Urinary bladder (tissue), 4 donors: ENCODE results near the gene FANCC. TPM values are rescaled to one million over a fixed set of nuclear protein-coding genes. Genes with fewer than 3 reads are reported as not detected.
"Not testable (repeated sequence)": the region's sequence is repeated elsewhere in the genome, so short reads cannot be mapped to it uniquely, and the experiment has no call there.

Experiments
- DNase-seq: peaks from one replicate; pipeline ENCODE4 v3.0.0-alpha.2; 2015; ENCODE audit errors: extremely low spot score
- H3K27ac ChIP-seq: one replicate; pipeline ENCODE4 v1.5.1; 2013; ENCODE audit warnings: low read depth, mild to moderate bottlenecking, moderate library complexity
- H3K36me3 ChIP-seq: one replicate; pipeline ENCODE4 v1.6.1; 2013; ENCODE audit warnings: mild to moderate bottlenecking, moderate library complexity; ENCODE audit not compliant: insufficient read depth
- H3K4me1 ChIP-seq: one replicate; pipeline ENCODE4 v1.6.1; 2013; ENCODE audit warnings: mild to moderate bottlenecking, moderate library complexity; ENCODE audit not compliant: insufficient read depth
- H3K4me3 ChIP-seq: one replicate; pipeline ENCODE4 v1.5.1; 2013; ENCODE audit warnings: low read depth, low read length
- WGBS: extraction: QIAGEN DNeasy Blood & Tissue Kit; methylation state at CpG from one replicate; pipeline ENCODE4 v1.1.7; 2013; 5-methylcytosine and 5-hydroxymethylcytosine counted together
- polyA plus RNA-seq: library from polyadenylated mRNA; stranded (reverse); fragments of 200-250 nt; gene quantifications from one replicate; pipeline ENCODE4 v1.2.3, GENCODE V29; 2013
- total RNA-seq: library from RNA; depleted of rRNA; stranded (reverse); fragments of >200 nt; gene quantifications from one replicate; pipeline ENCODE4 v1.2.3, GENCODE V29; 2014
- donor health status: healthy with polysubstance abuse.
- donor health status: healthy.

Gene FANCC
- total and polyA plus RNA-seq, 2 donors = 4.6 to 25.7 TPM

- Histone ChIP-seq H3K36me3 (no peaks in the 10 kb centered on the region), H3K27ac (no peak overlapping the region), H3K4me3 (no peak overlapping the region), H3K4me1 (no peaks in the 10 kb centered on the region)
- WGBS = 88% methylated on average over 3 of the region's 3 CpGs
- DNase-seq = no peak
These were observed 93.0 kb downstream of the FANCC start for GRCh38 chr9:95224376-95225019.

- not testable (repeated sequence) for H3K4me3 ChIP-seq, DNase-seq, H3K36me3 ChIP-seq, H3K27ac ChIP-seq, H3K4me1 ChIP-seq
- WGBS = 68% methylated on average over 4 of the region's 4 CpGs
These were observed 97.2 kb downstream of the FANCC start for GRCh38 chr9:95220352-95220751.

- no peak for DNase-seq
- H3K36me3 ChIP-seq = no peaks in the 10 kb centered on the region
- 72% methylated on average over 4 of the region's 4 CpGs for WGBS
- H3K27ac ChIP-seq = no peak overlapping the region
- H3K4me3 ChIP-seq = no peak overlapping the region
- no peaks in the 10 kb centered on the region for H3K4me1 ChIP-seq
These were observed 98.7 kb downstream of the FANCC start for GRCh38 chr9:95218773-95219172.

- no peaks in the 10 kb centered on the region for H3K4me1 ChIP-seq
- H3K4me3 ChIP-seq = no peak overlapping the region
- no peak overlapping the region for H3K27ac ChIP-seq
- H3K36me3 ChIP-seq = no peaks in the 10 kb centered on the region
- no peak for DNase-seq
- WGBS = 88% methylated on average over 5 of the region's 5 CpGs
These were observed 99.6 kb downstream of the FANCC start for GRCh38 chr9:95217936-95218335.

GRCh38 chr9:95215336-95215898 lies 102.1 kb downstream of the FANCC start:
- no peak for DNase-seq
- Histone ChIP-seq H3K4me1 (no peaks in the 10 kb centered on the region), H3K27ac (no peak overlapping the region), H3K36me3 (no peaks in the 10 kb centered on the region), H3K4me3 (no peak overlapping the region)
- 90% methylated on average over 5 of the region's 5 CpGs for WGBS

GRCh38 chr9:95213117-95213516 lies 104.4 kb downstream of the FANCC start:
- no peak for DNase-seq
- Histone ChIP-seq H3K4me1 (no peaks in the 10 kb centered on the region), H3K4me3 (no peak overlapping the region), H3K36me3 (no peaks in the 10 kb centered on the region), H3K27ac (no peak overlapping the region)

- 48% methylated on average over 1 of the region's 1 CpG for WGBS
- H3K36me3 ChIP-seq = no peaks in the 10 kb centered on the region
- no peak overlapping the region for H3K27ac ChIP-seq
- no peak for DNase-seq
- H3K4me1 ChIP-seq = no peaks in the 10 kb centered on the region
- no peak overlapping the region for H3K4me3 ChIP-seq
These were observed 106.5 kb downstream of the FANCC start for GRCh38 chr9:95211028-95211427.

- no peaks in the 10 kb centered on the region for H3K36me3 ChIP-seq
- no peak overlapping the region for H3K27ac ChIP-seq
- DNase-seq = no peak
- no peaks in the 10 kb centered on the region for H3K4me1 ChIP-seq
- WGBS = 92% methylated on average over 4 of the region's 4 CpGs
- H3K4me3 ChIP-seq = no peak overlapping the region
These were observed 110.1 kb downstream of the FANCC start for GRCh38 chr9:95207403-95207802.

GRCh38 chr9:95206143-95206542 lies 111.4 kb downstream of the FANCC start:
- Histone ChIP-seq H3K4me3 (peak overlapping the region; percentile 5), H3K4me1 (no peaks in the 10 kb centered on the region), H3K27ac (no peak overlapping the region), H3K36me3 (no peaks in the 10 kb centered on the region)
- DNase-seq = no peak
- 52% methylated on average over 8 of the region's 8 CpGs for WGBS

GRCh38 chr9:95204710-95205109 lies 112.8 kb downstream of the FANCC start:
- whole genome bisulfite sequencing = 39% methylated on average over 2 of the region's 2 CpGs
- DNase-seq = no peak
- Histone ChIP-seq H3K27ac (no peak overlapping the region), H3K4me1 (no peaks in the 10 kb centered on the region), H3K4me3 (no peak overlapping the region), H3K36me3 (no peaks in the 10 kb centered on the region)

- Histone ChIP-seq H3K4me1 (no peaks in the 10 kb centered on the region), H3K4me3 (no peak overlapping the region), H3K36me3 (no peaks in the 10 kb centered on the region), H3K27ac (no peak overlapping the region)
- no peak for DNase-seq
- 95% methylated on average over 3 of the region's 3 CpGs for WGBS
These were observed 113.2 kb downstream of the FANCC start for GRCh38 chr9:95204310-95204709.

- DNase-seq, H3K36me3 ChIP-seq, H3K4me1 ChIP-seq, H3K27ac ChIP-seq, H3K4me3 ChIP-seq: not testable (repeated sequence)
- 95% methylated on average over 2 of the region's 2 CpGs for whole genome bisulfite sequencing
These were observed 114.5 kb downstream of the FANCC start for GRCh38 chr9:95203019-95203418.

- H3K4me3 ChIP-seq = no peak overlapping the region
- H3K36me3 ChIP-seq = no peaks in the 10 kb centered on the region
- H3K4me1 ChIP-seq = peaks cover 2% of the 10 kb centered on the region
- WGBS = 81% methylated on average over 5 of the region's 5 CpGs
- no peak for DNase-seq
- H3K27ac ChIP-seq = no peak overlapping the region
These were observed 115.3 kb downstream of the FANCC start for GRCh38 chr9:95202076-95202681.

- no peak overlapping the region for H3K27ac ChIP-seq
- 86% methylated on average over 4 of the region's 4 CpGs for WGBS
- peaks cover 2% of the 10 kb centered on the region for H3K4me1 ChIP-seq
- no peak for DNase-seq
- H3K4me3 ChIP-seq = no peak overlapping the region
- H3K36me3 ChIP-seq = no peaks in the 10 kb centered on the region
These were observed 116.3 kb downstream of the FANCC start for GRCh38 chr9:95201206-95201605.
